Mesenchymal stem cell (in vitro differentiated cells and primary cell): Measurements from ENCODE around the gene APP.

Experiments
- DNase-seq: peaks from one replicate; pipeline ENCODE4 v3.0.0-alpha.2; 2013
- H2AFZ ChIP-seq: one replicate; pipeline ENCODE4 v1.6.1; 2013; ENCODE audit warnings: low read depth, mild to moderate bottlenecking, control low read depth, inconsistent platforms, low read length, moderate library complexity
- H2AK5ac ChIP-seq: 2 replicates; pipeline ENCODE4 v1.6.1; 2013; ENCODE audit warnings: low read length, moderate library complexity, mild to moderate bottlenecking, inconsistent platforms; ENCODE audit not compliant: severe bottlenecking
- H2BK120ac ChIP-seq: one replicate; pipeline ENCODE4 v1.6.1; 2013; ENCODE audit warnings: low read depth, mild to moderate bottlenecking, inconsistent platforms, low read length, moderate library complexity
- H2BK12ac ChIP-seq, 2 experiments: one replicate each; pipeline ENCODE4 v1.6.1; 2013; ENCODE audit warnings: inconsistent platforms in 2 of 2, low read length in 2 of 2, mild to moderate bottlenecking in 2 of 2, moderate library complexity in 2 of 2, control low read depth in 1 of 2
- H2BK15ac ChIP-seq: one replicate; pipeline ENCODE4 v1.6.1; 2013; ENCODE audit warnings: mild to moderate bottlenecking, low read depth, inconsistent platforms; ENCODE audit not compliant: poor library complexity, severe bottlenecking
- H2BK5ac ChIP-seq: 2 replicates; pipeline ENCODE4 v1.6.1; 2013; ENCODE audit warnings: low read depth, mild to moderate bottlenecking, low read length, control low read depth, inconsistent platforms; ENCODE audit not compliant: poor library complexity, severe bottlenecking
- H3K14ac ChIP-seq, 2 experiments: one replicate each; pipeline ENCODE4 v1.6.1; 2013; ENCODE audit warnings: inconsistent platforms in 2 of 2, low read length in 2 of 2, control low read depth in 1 of 2, mild to moderate bottlenecking in 1 of 2, moderate library complexity in 1 of 2
- H3K18ac ChIP-seq, 2 experiments: one replicate each; pipeline ENCODE4 v1.6.1; 2013; ENCODE audit warnings: inconsistent platforms in 2 of 2, low read length in 2 of 2, control low read depth in 1 of 2, low read depth in 1 of 2, mild to moderate bottlenecking in 1 of 2
- H3K23ac ChIP-seq, 2 experiments: one replicate each; pipeline ENCODE4 v1.6.1; 2013; ENCODE audit warnings: inconsistent platforms in 2 of 2, low read length in 2 of 2, mild to moderate bottlenecking in 2 of 2, moderate library complexity in 2 of 2, control low read depth in 1 of 2
- H3K27ac ChIP-seq: 2 replicates; pipeline ENCODE4 v1.5.1; 2013; ENCODE audit warnings: mild to moderate bottlenecking, moderate library complexity, low read length, control low read depth, inconsistent platforms; ENCODE audit not compliant: poor library complexity, severe bottlenecking
- H3K27me3 ChIP-seq, 2 experiments: 2 replicates each; pipeline versions ENCODE4 v1.6.1 to v1.7.0; 2013; ENCODE audit warnings: low read length in 2 of 2, mild to moderate bottlenecking in 2 of 2, moderate library complexity in 2 of 2, control low read depth in 1 of 2, inconsistent platforms in 1 of 2; ENCODE audit not compliant: control insufficient read depth in 1 of 2, insufficient read depth in 1 of 2
- H3K36me3 ChIP-seq, 2 experiments: 2 replicates each; pipeline versions ENCODE4 v1.6.1 to v1.7.0; 2013; ENCODE audit warnings: low read length in 2 of 2, control low read depth in 1 of 2, inconsistent platforms in 1 of 2, low read depth in 1 of 2, mild to moderate bottlenecking in 1 of 2; ENCODE audit not compliant: insufficient read depth in 2 of 2, control insufficient read depth in 1 of 2
- H3K4ac ChIP-seq, 2 experiments: one replicate each; pipeline ENCODE4 v1.6.1; 2013; ENCODE audit warnings: inconsistent platforms in 2 of 2, low read length in 2 of 2, mild to moderate bottlenecking in 2 of 2, moderate library complexity in 2 of 2, control low read depth in 1 of 2, low read depth in 1 of 2
- H3K4me1 ChIP-seq: 2 replicates; pipeline ENCODE4 v1.6.1; 2013; ENCODE audit warnings: low read depth, low read length, control low read depth; ENCODE audit not compliant: control insufficient read depth, insufficient read depth
- H3K4me2 ChIP-seq: 2 replicates; pipeline ENCODE4 v1.6.1; 2013; ENCODE audit warnings: low read length, mild to moderate bottlenecking, inconsistent platforms; ENCODE audit not compliant: poor library complexity, severe bottlenecking
- H3K4me3 ChIP-seq, 2 experiments: 2 replicates each; pipeline versions ENCODE4 v1.5.1 to v1.7.0; 2013; ENCODE audit warnings: low read length in 2 of 2, mild to moderate bottlenecking in 2 of 2, control low read depth in 1 of 2, low read depth in 1 of 2; ENCODE audit not compliant: insufficient read depth in 1 of 2
- H3K79me1 ChIP-seq: replicated peaks from 2 replicates; pipeline ENCODE4 v1.6.1; 2013; ENCODE audit warnings: mild to moderate bottlenecking, control low read depth, low read length, inconsistent platforms; ENCODE audit not compliant: poor library complexity, severe bottlenecking
- H3K9ac ChIP-seq: 2 replicates; pipeline ENCODE4 v1.7.0; 2013; ENCODE audit warnings: mild to moderate bottlenecking, low read length, moderate library complexity
- H3K9me3 ChIP-seq: 2 replicates; pipeline ENCODE4 v1.7.0; 2013; ENCODE audit warnings: mild to moderate bottlenecking, low read length; ENCODE audit not compliant: control insufficient read depth
- H4K8ac ChIP-seq: one replicate; pipeline ENCODE4 v1.6.1; 2013; ENCODE audit warnings: inconsistent platforms, mild to moderate bottlenecking, low read length, moderate library complexity
- H4K91ac ChIP-seq: one replicate; pipeline ENCODE4 v1.6.1; 2013; ENCODE audit warnings: mild to moderate bottlenecking, low read length, inconsistent platforms
- WGBS: methylation state at CpG from one replicate; pipeline ENCODE4 v1.1.7; 2013; ENCODE audit warnings: mixed read lengths; 5-methylcytosine and 5-hydroxymethylcytosine counted together

APP gene

DNA sequence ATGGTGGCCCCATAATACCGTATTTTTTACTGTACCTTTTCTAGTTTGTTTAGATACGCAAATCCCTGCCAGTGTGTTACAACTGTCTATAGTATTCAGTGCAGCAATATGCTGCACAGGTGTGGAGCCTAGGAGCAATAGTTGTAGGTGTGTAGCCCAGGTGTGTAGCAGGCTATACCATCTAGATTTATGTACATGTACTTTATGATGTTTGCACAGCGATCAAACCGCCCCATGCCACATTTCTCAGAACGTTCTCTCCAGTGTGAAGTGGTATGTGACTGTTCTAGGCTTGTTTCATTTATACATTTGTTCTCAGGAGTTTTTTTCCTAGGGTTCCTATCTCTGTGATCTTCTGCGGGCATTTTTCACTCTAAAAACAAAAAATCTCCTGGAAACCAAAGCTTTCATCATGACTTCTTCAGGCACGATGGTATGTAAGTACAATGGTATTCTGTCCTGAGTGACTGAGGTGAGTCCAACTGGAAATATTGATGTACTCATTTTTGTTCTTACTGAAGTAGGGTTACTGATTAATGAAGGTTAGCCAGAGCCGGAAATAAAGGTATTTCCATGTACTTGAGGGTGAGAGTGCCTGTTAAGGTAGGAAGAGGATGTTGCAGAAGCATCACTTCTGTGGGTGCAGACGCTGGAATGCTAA lies 282.8 kb downstream of the APP start:
- H3K4me1 ChIP-seq, result peaks cover 22% of the 10 kb centered on the region
- H3K23ac ChIP-seq, result no peak overlapping the region
- H2BK120ac ChIP-seq, result no peak overlapping the region
- no peak for DNase-seq
- H3K36me3 ChIP-seq, result peaks cover 27 to 85% of the 10 kb centered on the region in 2 experiments
- H4K91ac ChIP-seq, result no peak overlapping the region
- no peak overlapping the region for H3K9ac ChIP-seq
- H3K27me3 ChIP-seq, result no peaks in the 10 kb centered on the region
- H3K9me3 ChIP-seq, result no peaks in the 10 kb centered on the region
- H2AK5ac ChIP-seq, result no peak overlapping the region
- whole genome bisulfite sequencing, result 85% methylated on average over 5 of the region's 9 CpGs
- no peak overlapping the region for H3K4me3 ChIP-seq
- no peak overlapping the region for H3K14ac ChIP-seq
- H3K4me2 ChIP-seq, result no peak overlapping the region
- no peak overlapping the region for H4K8ac ChIP-seq
- no peak overlapping the region for H3K18ac ChIP-seq
- H2BK15ac ChIP-seq, result no peak overlapping the region
- no peak overlapping the region for H2AFZ ChIP-seq
- H3K79me1 ChIP-seq, result peaks cover 28% of the 10 kb centered on the region
- H2BK12ac ChIP-seq, result no peak overlapping the region
- H3K4ac ChIP-seq, result no peak overlapping the region
- no peak overlapping the region for H2BK5ac ChIP-seq
- H3K27ac ChIP-seq, result peak overlapping the region; percentile 85

DNA sequence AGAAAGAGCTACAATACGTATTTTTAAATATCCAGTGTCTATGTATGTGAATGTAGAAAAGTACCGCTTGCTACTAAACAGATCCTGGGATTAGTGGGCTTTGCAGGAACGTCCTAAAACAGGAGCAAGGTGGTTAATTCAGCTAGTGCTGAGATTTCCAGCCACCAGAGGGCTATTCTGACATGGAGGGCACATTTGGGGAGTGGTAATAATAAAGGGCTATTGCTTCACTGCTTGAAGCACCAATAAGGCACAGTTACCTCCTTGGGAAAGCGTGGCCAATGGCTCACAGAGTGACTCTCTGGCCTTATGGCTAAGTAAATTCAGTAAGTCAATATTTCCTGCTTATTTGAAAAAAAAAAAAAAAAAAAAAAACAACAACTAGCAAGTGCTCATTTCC lies 283.4 kb downstream of the APP start:
- Histone ChIP-seq H3K23ac (no peak overlapping the region), H4K91ac (no peak overlapping the region), H3K27me3 (no peaks in the 10 kb centered on the region), H3K4me2 (no peak overlapping the region), H4K8ac (peak overlapping the region; percentile 21), H3K4ac (no peak overlapping the region), H3K4me3 (no peak overlapping the region), H2BK120ac (no peak overlapping the region), H3K79me1 (peaks cover 29% of the 10 kb centered on the region), H3K27ac (peak overlapping the region; percentile 85), H3K4me1 (peaks cover 22% of the 10 kb centered on the region), H2BK15ac (no peak overlapping the region), H3K9me3 (no peaks in the 10 kb centered on the region), H3K14ac (no peak overlapping the region), H2BK5ac (no peak overlapping the region), H3K9ac (no peak overlapping the region), H3K18ac (no peak overlapping the region), H2AFZ (no peak overlapping the region), H2BK12ac (no peak overlapping the region), H2AK5ac (peak overlapping the region; percentile 25), H3K36me3 (peaks cover 29 to 85% of the 10 kb centered on the region in 2 experiments)
- DNase-seq, result no peak
- WGBS, result 98% methylated on average over 4 of the region's 4 CpGs

DNA sequence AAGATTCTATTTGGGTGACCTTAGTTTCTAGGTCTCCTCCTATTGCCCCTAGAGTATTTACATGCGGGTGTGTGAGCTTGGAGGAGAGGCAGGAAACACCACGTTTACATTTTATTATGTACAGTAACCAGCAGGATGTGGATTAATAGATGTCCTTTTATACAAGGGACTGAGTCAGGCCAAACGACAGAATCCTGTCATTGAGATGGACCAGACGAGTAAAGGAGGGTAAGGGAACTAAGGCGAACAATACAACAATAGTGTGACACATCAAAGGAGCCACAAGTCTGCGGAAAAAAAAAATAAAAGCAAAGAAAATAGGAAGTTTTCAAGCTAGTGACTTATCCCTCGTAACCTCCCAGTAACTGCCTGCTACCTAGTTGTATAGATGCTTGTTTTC lies 284.7 kb downstream of the APP start:
- Histone ChIP-seq H3K4me2 (no peak overlapping the region), H3K36me3 (peaks cover 30 to 85% of the 10 kb centered on the region in 2 experiments), H3K79me1 (peaks cover 29% of the 10 kb centered on the region), H3K18ac (no peak overlapping the region), H2AK5ac (no peak overlapping the region), H3K14ac (no peak overlapping the region), H3K27ac (no peak overlapping the region), H3K4me1 (peaks cover 22% of the 10 kb centered on the region), H2AFZ (no peak overlapping the region), H2BK12ac (no peak overlapping the region), H3K4me3 (no peak overlapping the region), H4K8ac (no peak overlapping the region), H3K27me3 (no peaks in the 10 kb centered on the region), H3K9me3 (no peaks in the 10 kb centered on the region), H2BK15ac (no peak overlapping the region), H3K4ac (no peak overlapping the region), H4K91ac (no peak overlapping the region), H3K23ac (no peak overlapping the region), H3K9ac (no peak overlapping the region), H2BK120ac (no peak overlapping the region), H2BK5ac (no peak overlapping the region)
- DNase-seq, result no peak
- 58% methylated on average over 5 of the region's 7 CpGs for WGBS

DNA sequence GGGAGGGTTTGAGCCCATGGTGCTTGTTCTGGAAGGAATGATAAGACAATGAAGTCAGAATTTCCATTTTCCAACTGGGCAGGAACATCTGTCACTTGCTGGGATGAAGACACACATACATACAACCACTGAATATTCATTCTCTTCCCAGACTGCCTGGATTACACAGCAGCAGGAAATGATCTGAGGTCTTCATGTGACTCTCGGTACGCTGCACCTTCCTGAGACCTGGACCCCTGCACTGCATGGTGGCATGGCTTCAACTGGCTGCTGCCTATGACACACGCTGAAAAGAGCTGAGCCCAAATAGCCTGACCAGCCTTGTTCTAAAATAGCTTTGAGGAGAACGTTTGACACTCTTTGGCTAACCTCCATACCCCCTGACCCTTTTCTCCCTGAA lies 285.2 kb downstream of the APP start:
- H3K23ac ChIP-seq, result no peak overlapping the region
- no peak overlapping the region for H2BK15ac ChIP-seq
- H3K27ac ChIP-seq, result peak overlapping the region; percentile 4
- H3K9me3 ChIP-seq, result no peaks in the 10 kb centered on the region
- no peak overlapping the region for H3K9ac ChIP-seq
- no peaks in the 10 kb centered on the region for H3K27me3 ChIP-seq
- peak; percentile 33 for DNase-seq
- no peak overlapping the region for H4K91ac ChIP-seq
- no peak overlapping the region for H3K4me3 ChIP-seq
- H2AFZ ChIP-seq, result no peak overlapping the region
- H3K4me2 ChIP-seq, result no peak overlapping the region
- H2AK5ac ChIP-seq, result no peak overlapping the region
- H3K36me3 ChIP-seq, result peaks cover 29 to 85% of the 10 kb centered on the region in 2 experiments
- peaks cover 29% of the 10 kb centered on the region for H3K79me1 ChIP-seq
- no peak overlapping the region for H2BK120ac ChIP-seq
- no peak overlapping the region for H3K4ac ChIP-seq
- no peak overlapping the region for H2BK5ac ChIP-seq
- no peak overlapping the region for H3K18ac ChIP-seq
- WGBS, result 71% methylated on average over 4 of the region's 4 CpGs
- H4K8ac ChIP-seq, result no peak overlapping the region
- peaks cover 22% of the 10 kb centered on the region for H3K4me1 ChIP-seq
- no peak overlapping the region for H2BK12ac ChIP-seq
- H3K14ac ChIP-seq, result no peak overlapping the region
